Activated T-helper 1 cell treated with anti-CD3 and anti-CD28 coated beads, Interleukin-2, amount 50 U/mL, for 16 hours (primary cell): ENCODE measurements around the gene KMT5B.

Experiments
- DNase-seq, 2 donors: peaks; one replicate each; pipeline ENCODE4 v3.0.0-alpha.2; 2020; ENCODE audit warnings: low read depth in 1 of 2, low spot score in 1 of 2

Gene KMT5B

GRCh38 chr11:68216171-68216938 is 3.3 kb upstream of the KMT5B start:
- DNase-seq = no peak

GRCh38 chr11:68215524-68216170 is 2.6 kb upstream of the KMT5B start:
- no peak for DNase-seq

DNA sequence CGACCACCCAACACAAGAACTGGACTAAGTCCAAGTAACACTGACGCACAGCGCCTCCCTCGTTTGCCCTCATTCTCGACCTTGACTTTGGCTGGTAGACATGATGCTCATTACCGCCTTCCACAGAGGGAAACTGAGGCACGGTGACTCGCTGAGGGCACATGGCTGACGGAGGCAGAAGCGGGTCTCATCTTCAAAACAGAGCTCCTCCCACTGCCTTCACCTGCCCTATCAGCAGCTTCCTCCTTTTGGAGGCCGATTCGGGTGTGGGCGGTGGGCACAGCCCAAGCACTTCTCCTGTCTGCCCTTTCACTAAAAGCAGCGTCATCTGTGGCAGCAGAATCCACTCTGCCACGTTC is 2.0 kb upstream of the KMT5B start:
- no peak for DNase-seq

GRCh38 chr11:68214173-68215086 is 1.3 kb upstream of the KMT5B start:
- no peak for DNase-seq

GRCh38 chr11:68213555-68214172 is 568 bp upstream of the KMT5B start:
- peak; percentile 57 to 66 for DNase-seq

- peak; percentile 27 to 53 for DNase-seq
These were observed 518 bp downstream of the KMT5B start for GRCh38 chr11:68212421-68213134.

DNA sequence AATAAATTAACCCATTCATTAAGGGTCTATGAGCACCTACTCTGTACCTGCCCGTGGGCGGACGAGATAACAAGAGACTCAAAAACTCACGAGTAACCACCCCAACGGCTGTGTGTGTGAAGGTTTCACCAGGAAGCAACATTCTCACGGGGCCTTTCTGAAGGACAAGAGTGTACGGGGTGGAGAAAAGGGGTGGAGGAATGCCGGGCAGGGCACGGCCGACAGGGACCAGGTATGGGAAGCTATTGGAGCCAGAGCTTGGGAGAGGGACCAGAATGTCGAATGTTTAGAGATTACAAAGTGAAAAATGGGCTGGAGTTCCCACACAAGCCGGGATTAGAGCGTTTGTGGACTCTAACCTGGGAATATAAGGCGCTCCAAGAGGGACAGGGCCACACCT is 1.6 kb downstream of the KMT5B start:
- no peak for DNase-seq

DNA sequence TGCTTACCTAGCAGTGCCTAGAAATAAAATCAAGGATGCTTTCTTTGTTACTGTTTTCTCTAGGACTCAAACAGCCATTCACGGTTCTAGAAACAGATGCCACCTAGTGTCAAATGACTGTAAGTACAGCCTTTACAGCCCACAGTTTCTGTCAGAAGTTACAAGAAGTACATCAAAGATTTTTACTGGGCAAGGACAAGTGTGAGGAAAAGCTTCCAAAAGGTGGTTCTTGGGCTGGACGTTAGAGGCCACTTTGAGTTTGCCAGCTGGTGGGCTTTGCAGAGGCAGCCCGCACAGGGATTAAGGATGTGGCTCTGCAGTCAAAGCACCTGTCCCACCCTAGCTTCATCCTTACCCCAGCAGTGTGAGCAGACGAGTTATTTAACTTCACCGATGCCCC is 6.9 kb downstream of the KMT5B start:
- DNase-seq = no peak

DNA sequence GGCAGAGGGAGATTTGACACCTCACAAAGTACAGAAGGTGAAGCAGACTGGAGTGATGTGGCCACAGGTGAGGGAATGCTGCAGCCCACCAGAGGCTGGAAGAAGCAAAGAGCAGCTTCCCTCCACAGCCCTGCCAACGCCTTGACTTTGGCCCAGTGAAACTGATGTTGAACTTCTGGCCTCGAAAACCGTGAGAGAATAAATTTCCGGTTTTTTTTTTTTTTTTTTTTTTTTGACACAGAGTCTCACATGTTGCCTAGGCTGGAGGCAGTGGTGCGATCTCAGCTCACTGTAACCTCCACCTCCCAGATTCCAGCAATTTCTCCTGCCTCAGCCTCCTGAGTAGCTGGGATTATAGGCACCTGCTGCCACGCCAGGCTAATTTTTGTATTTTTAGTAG is 8.7 kb downstream of the KMT5B start:
- DNase-seq = no peak

DNA sequence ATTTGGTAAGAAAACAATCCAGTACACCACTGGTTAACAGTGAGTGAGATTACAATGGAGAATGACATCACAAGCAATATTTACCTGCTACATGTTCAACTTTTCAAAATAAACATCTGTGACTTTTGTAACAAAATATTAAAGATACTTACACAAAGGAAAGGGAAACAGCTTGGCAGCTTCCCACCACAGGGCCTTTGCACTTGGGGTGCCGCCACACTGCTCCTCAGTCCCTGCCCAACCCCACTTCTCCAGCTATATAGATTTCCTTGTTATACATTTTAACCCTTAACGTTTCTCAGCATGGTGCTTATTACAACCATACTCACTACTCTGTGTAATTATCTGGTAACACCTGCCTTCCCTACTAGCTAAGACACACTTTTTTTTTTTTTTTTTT is 10.9 kb downstream of the KMT5B start:
- no peak for DNase-seq

- DNase-seq = no peak
These were observed 11.6 kb downstream of the KMT5B start for GRCh38 chr11:68201492-68201891.

GRCh38 chr11:68200639-68201038 is 12.5 kb downstream of the KMT5B start:
- no peak for DNase-seq

DNA sequence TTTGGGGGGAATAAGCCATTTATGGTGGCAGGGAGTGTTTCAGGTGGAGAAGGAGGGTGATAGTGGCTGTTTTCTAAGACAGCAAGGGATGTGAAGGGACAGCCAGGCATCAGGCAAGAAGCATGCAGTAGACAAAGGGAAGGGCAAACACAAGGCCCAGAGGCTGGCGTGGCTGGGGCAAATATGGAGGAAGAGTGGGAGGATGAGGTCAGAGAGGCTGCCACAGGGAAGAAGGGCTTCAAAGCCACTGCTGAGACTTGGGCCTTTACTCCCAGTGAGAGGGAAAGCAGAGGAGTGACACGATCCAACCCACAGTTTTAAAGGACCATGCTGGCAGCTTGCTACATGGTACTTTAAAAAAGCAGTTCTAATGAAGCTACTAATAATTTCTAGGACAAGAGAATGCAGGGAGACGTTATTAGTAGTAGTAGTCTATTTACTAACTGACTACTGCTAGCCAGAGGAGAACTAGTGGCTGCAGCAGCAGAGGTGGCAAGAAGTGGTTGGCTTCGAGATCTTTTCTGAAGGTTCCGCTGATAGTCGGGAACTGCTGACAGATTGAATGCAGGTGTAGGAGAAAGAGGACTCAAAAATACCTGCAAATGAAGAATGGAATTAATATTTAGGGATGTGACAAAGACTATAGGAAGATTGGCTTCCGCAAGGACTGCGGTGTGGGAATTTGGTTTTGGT is 13.7 kb downstream of the KMT5B start:
- no peak for DNase-seq

DNA sequence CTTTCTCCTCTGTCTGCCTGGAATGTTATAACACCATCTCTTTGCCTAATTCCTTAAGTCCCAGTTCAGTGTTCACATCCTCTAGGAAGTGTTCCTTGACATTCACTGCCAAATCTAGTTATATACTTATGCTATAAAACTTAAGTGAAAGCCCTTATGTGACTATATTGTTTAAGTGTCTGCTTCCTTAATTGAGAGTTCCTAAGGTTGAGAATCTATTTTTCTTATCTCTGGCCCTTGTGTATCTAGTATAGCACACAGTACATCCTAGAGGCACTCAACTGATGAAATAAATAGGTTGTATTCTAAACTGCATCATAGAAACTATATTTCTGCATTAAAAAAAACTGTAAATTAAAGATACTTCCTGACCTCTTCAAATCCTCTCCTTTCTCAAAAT is 16.9 kb downstream of the KMT5B start:
- no peak for DNase-seq

DNA sequence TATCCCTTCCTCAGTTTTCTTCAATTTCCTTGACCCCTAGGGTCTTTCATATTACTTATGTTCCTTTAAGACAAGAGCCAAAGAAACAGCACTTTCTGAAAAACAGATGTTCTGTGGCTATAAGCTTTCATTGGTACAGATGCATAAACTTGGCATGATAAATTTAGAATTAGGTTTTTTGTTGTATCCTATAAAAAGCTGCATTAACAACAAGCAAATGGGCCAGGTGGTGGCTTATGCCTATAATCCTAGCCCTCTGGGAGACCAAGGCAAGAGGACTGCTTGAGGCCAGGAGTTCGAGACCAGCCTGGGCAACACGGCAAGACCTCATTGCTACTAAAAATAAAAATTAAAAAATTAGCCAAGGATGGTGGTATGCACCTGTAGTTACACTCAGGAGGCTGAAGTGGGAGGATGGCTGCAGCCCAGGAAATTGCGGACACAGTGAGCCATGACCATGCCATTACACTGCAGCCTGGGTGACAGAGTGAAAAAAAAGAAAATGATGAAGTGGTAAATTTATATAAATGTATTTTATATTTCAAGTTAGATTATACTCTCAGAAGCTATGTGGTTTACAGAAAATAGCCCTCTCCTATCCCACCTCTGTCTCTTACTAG is 18.3 kb downstream of the KMT5B start:
- no peak for DNase-seq

- no peak for DNase-seq
These were observed 20.1 kb downstream of the KMT5B start for GRCh38 chr11:68193018-68193417.

DNA sequence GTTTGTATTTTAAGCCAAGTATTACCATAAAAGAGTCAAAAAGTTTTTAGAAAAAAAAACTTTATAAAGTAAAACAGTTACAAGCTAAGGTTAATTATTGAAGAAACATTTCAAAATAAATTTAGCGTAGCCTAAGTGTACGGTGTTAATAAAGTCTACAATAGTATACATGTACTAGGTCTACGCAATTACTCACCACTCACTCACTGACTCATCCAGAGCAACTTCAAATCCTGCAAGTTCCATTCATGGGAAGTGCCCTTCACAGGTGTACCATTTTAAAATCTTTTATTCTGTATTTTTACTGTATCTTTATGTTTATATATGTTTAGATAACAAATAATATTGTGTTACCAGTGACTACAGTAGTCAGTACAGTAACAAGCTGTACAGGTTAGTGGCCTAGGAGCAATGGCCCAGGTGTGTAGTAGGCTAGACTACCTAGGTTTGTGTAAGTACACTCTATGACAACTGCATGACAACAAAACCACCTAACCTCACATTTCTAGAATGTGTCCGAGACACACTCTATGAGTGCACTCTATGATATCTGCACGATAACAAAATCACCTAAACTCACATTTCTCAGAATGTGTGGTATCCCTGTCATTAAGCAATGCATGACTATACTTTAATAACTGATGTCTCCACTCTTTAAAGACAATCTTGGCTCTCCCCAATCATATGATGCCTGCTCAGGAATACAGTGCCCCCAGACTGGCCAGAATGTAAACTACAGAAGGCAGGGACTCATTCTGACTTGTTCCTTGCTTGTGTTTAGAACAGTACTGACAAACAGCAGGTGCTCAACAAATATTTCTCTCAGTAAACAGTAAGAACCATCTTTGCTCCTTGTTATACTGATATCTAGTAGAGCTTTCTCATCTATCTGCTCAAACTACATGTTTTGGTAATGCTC is 21.2 kb downstream of the KMT5B start:
- no peak for DNase-seq

GRCh38 chr11:68189888-68190287 is 23.2 kb downstream of the KMT5B start:
- DNase-seq = no peak

DNA sequence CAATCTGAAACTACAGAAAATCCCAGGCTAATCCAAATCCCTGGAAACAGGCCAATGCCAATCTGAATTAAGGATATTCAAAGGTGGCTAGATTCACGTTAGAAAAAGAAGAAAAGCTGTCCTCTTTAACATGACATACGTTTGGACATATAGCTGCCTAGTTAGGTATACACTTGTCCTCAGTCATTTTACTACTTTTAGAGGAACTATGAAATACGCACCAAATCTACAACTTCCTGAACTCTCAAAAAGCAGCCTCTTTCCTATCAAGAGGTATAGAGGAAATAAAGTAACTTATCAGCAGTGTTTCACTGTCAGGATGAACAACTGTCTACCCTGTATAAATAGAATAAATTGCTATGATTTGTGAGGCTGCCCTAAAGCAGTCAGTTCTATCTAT is 24.0 kb downstream of the KMT5B start:
- no peak for DNase-seq
